HepG2 (cell line): ENCODE results near the gene NR1H3. TPM values are rescaled to one million over a fixed set of nuclear protein-coding genes. Genes with fewer than 3 reads are reported as not detected.

Source experiments
- ATAC-seq: fragments of 200-7000 bp; cut with Tn5 transposase; 3 replicates; pipeline ENCODE4 v1.9.1; 2020; ENCODE audit warnings: mild to moderate bottlenecking, moderate library complexity
- BruUV-seq: library from RNA; stranded (reverse); fragments of 400-500 nt; replicated peaks from 2 replicates; lab custom pipeline; 2021; lab: Mats Ljungman, UMichigan
- CTCF ChIA-PET: fragments of 300-600 bp; formaldehyde crosslinking; extraction: SDS; loops from one replicate; lab custom pipeline; 2021; ENCODE audit warnings: low total read pairs, inconsistent platforms, low intra/inter-chr PET ratio; lab: Yijun Ruan, JAX
- POLR2A ChIA-PET: fragments of 350-600 bp; sonication (Branson Sonifier 250); formaldehyde crosslinking; loops from one replicate; lab custom pipeline; 2020; ENCODE audit warnings: antibody characterized with exemption, inconsistent platforms; lab: Yijun Ruan, JAX
- DNase-seq: peaks from one replicate; pipeline ENCODE4 v3.0.0-alpha.2; 2015; ENCODE audit warnings: low spot score
- FAIRE-seq: peaks from 3 replicates; lab custom pipeline; 2011; peaks lifted over from hg19 to GRCh38; lab: Jason Lieb, UNC
- H2AFZ ChIP-seq: one replicate; pipeline ENCODE4 v1.6.1; 2011; ENCODE audit warnings: low read length, inconsistent platforms
- H3K27ac ChIP-seq: fragments of 300-600 bp; 3 replicates; pipeline ENCODE4 v1.8.0; 2011; ENCODE audit warnings: mixed run types, mild to moderate bottlenecking, mixed read lengths, low read length, inconsistent platforms; ENCODE audit not compliant: insufficient read depth; ENCODE audit errors: extremely low read length
- H3K27me3 ChIP-seq, 2 experiments: fragments of 200-600 bp in 1 of 2; 2 replicates in 1 of 2; 3 replicates in 1 of 2; pipeline versions ENCODE4 v1.6.0 to v1.8.0; 2011; ENCODE audit warnings: low read length in 2 of 2, mild to moderate bottlenecking in 2 of 2, moderate library complexity in 2 of 2, inconsistent platforms in 1 of 2; ENCODE audit not compliant: insufficient read depth in 2 of 2, control insufficient read depth in 1 of 2
- H3K36me3 ChIP-seq, 2 experiments: fragments of 200-600 bp in 1 of 2; replicated peaks in 1 of 2; 2 replicates in 1 of 2; 3 replicates in 1 of 2; pipeline versions ENCODE4 v1.5.1 to v1.8.0; 2011; ENCODE audit warnings: low read length in 2 of 2, inconsistent platforms in 1 of 2; ENCODE audit not compliant: insufficient read depth in 2 of 2, control insufficient read depth in 1 of 2
- H3K4me1 ChIP-seq: 2 replicates; pipeline ENCODE4 v1.5.1; 2012; ENCODE audit warnings: low read length, inconsistent platforms; ENCODE audit not compliant: insufficient read depth
- H3K4me2 ChIP-seq: 2 replicates; pipeline ENCODE4 v1.6.0; 2011; ENCODE audit warnings: low read depth, low read length, inconsistent platforms
- H3K4me3 ChIP-seq, 3 experiments: fragments of 200-600 bp in 1 of 3; sonication (generic), shearing (Covaris generic) in 1 of 3; replicated peaks in 1 of 3; 2 replicates each; pipeline ENCODE4 v1.5.1; 2011 to 2016; ENCODE audit warnings: low read length in 3 of 3, inconsistent platforms in 2 of 3, low read depth in 2 of 3, mild to moderate bottlenecking in 2 of 3, control low read depth in 1 of 3, mixed read lengths in 1 of 3; ENCODE audit not compliant: insufficient read depth in 1 of 3
- H3K79me2 ChIP-seq: one replicate; pipeline ENCODE4 v1.6.1; 2011; ENCODE audit warnings: low read length, inconsistent platforms; ENCODE audit not compliant: insufficient read depth
- H3K9ac ChIP-seq: 2 replicates; pipeline ENCODE4 v1.6.0; 2011; ENCODE audit warnings: mild to moderate bottlenecking, low read depth, low read length, inconsistent platforms; ENCODE audit not compliant: insufficient read depth
- H3K9me3 ChIP-seq: 2 replicates; pipeline ENCODE4 v1.5.1; 2012; ENCODE audit warnings: mild to moderate bottlenecking, low read length
- H4K20me1 ChIP-seq: 2 replicates; pipeline ENCODE4 v1.6.0; 2011; ENCODE audit warnings: inconsistent platforms, mild to moderate bottlenecking, low read length, moderate library complexity; ENCODE audit not compliant: insufficient read depth
- AFF4 ChIP-seq: sonication (generic); formaldehyde crosslinking; IDR thresholded peaks from 2 replicates; pipeline ENCODE4 v1.4.0; 2020; ENCODE audit warnings: missing genetic modification reagents
- ATF1 ChIP-seq: IDR thresholded peaks from 2 replicates; pipeline ENCODE4 v1.6.1; 2016; ENCODE audit warnings: mild to moderate bottlenecking, control low read depth
- FOXC1 ChIP-seq: sonication (generic); formaldehyde crosslinking; IDR thresholded peaks from 2 replicates; pipeline ENCODE4 v1.8.0; 2022; ENCODE audit warnings: mild to moderate bottlenecking, missing genetic modification reagents, borderline replicate concordance
- STAG1 ChIP-seq: sonication (generic); formaldehyde crosslinking; IDR thresholded peaks from 2 replicates; pipeline ENCODE4 v1.4.0; 2020; ENCODE audit warnings: missing genetic modification reagents
- UBTF ChIP-seq: sonication (generic); formaldehyde crosslinking; IDR thresholded peaks from 2 replicates; pipeline ENCODE4 v1.4.0; 2020; ENCODE audit warnings: mild to moderate bottlenecking, missing genetic modification reagents
- ZNF362 ChIP-seq: sonication (generic); formaldehyde crosslinking; IDR thresholded peaks from 2 replicates; pipeline ENCODE4 v1.4.0; 2020; ENCODE audit warnings: missing genetic modification reagents, mild to moderate bottlenecking, borderline replicate concordance
- ZNF567 ChIP-seq: sonication (generic); formaldehyde crosslinking; IDR thresholded peaks from 2 replicates; pipeline ENCODE4 v1.8.1; 2023; ENCODE audit warnings: mild to moderate bottlenecking, missing genetic modification reagents, borderline replicate concordance
- ZNF574 ChIP-seq: sonication (generic); formaldehyde crosslinking; IDR thresholded peaks from 2 replicates; pipeline ENCODE4 v1.4.0; 2020; ENCODE audit warnings: missing genetic modification reagents
- ZNF589 ChIP-seq: sonication (generic); formaldehyde crosslinking; conservative IDR thresholded peaks from 2 replicates; pipeline ENCODE4 v1.8.0; 2022; ENCODE audit warnings: mild to moderate bottlenecking, moderate library complexity, missing genetic modification reagents
- WGBS: methylation state at CpG from one replicate; pipeline ENCODE4 v1.1.6; 2017; ENCODE audit warnings: low lambda C conversion rate; 5-methylcytosine and 5-hydroxymethylcytosine counted together
- in situ Hi-C: cut with HindIII; loops from 2 replicates; pipeline ENCODE4 v1.10.0; 2017; ENCODE audit warnings: low pct_unique_long_range_greater_than_20kb; ENCODE audit not compliant: extremely low pct_ligation_motif_present
- intact Hi-C: fragments of 100-400 bp; cut with micrococcal nuclease; formaldehyde crosslinking; loops from one replicate; pipeline ENCODE4 v1.10.0; 2022; ENCODE audit not compliant: unreplicated experiment
- polyA plus RNA-seq, 8 experiments: library from polyadenylated mRNA; depleted of rRNA in 3 of 8; stranded (reverse) in 7 of 8; unstranded in 1 of 8; fragments of >200 nt; fragmentation: Illumina TruSeq in 4 of 8; extraction: Trizol in 4 of 8; gene quantifications; 2 replicates each; pipeline versions ENCODE4 v1.2.1 to v1.2.3, GENCODE V29; 2011 to 2016; ENCODE audit warnings: low read depth in 4 of 8, missing spikeins in 1 of 8, mixed read lengths in 1 of 8; ENCODE audit not compliant: insufficient read depth in 1 of 8
- total RNA-seq, 5 experiments: library from RNA; depleted of rRNA; stranded (reverse); fragments of >200 nt; fragmentation: Illumina TruSeq; extraction: Trizol; gene quantifications; 2 replicates each; pipeline ENCODE4 v1.2.3, GENCODE V29; 2016; ENCODE audit warnings: low read depth in 1 of 5
- TF ChIP-seq, protein P1 (sequence below), 2 experiments: fragments of 450-650 bp in 1 of 2; sonication (generic) in 1 of 2; formaldehyde crosslinking; IDR thresholded peaks; 2 replicates each; pipeline versions ENCODE4 v1.5.0 to v1.8.0; 2020 to 2022; ENCODE audit warnings: mild to moderate bottlenecking in 1 of 2, missing genetic modification reagents in 1 of 2

Gene NR1H3
- total and polyA plus RNA-seq, 2 of the 13 experiments (the other 11 are each of a cell fraction or from before 2014, with no cell fraction given), result 41.8 to 102 TPM

- Histone ChIP-seq H3K4me1 (peaks cover 55% of the 10 kb centered on the region), H4K20me1 (no peaks in the 10 kb centered on the region), H3K36me3 (peaks cover 1 to 2% of the 10 kb centered on the region in 2 experiments; a peak in 2 of 5 replicates), H3K4me3 (peak overlapping the region in 1 of 3 experiments; percentile 48; a peak in 1 of 6 replicates), H3K27ac (peak overlapping the region; percentile 48), H3K9ac (no peak overlapping the region), H3K27me3 (no peaks in the 10 kb centered on the region), H3K9me3 (no peaks in the 10 kb centered on the region), H3K4me2 (peak overlapping the region; percentile 89), H3K79me2 (peaks cover 5% of the 10 kb centered on the region), H2AFZ (no peak overlapping the region)
- intact Hi-C loops (loop anchor here (1.0 to 2.0 kb wide), 2 partner anchors 82 to 95 kb away; no protein-coding TSS in a partner anchor), in situ Hi-C loops (no loop called here)
- ATAC-seq, result peak; percentile 66
- 63% methylated on average over 4 of the region's 10 CpGs for WGBS
- peak; percentile 50 for FAIRE-seq
- ChIA-PET POLR2A (interaction anchor here (0.6 to 4.3 kb wide), 13 partner anchors 8 to 96 kb away, joined by 3 to 106 read pairs (median 8); partner anchors contain the start of genes ACP2, ARFGAP2, DDB2 and PACSIN3), CTCF (interaction anchor here (1.0 to 4.3 kb wide), 5 partner anchors 17 to 98 kb away, joined by 3 to 27 read pairs (median 7); partner anchors contain the start of gene ARFGAP2)
- DNase-seq, result peak; percentile 46
- no TSS peak for BruUV-seq
- TF ChIP-seq FOXC1 (CRISPR knock-in tag) (0 out of 2 replicates have a peak, but pooled peaks have one; percentile 65), ATF1 (no peak), ZNF574 (no peak), UBTF (peak; percentile 32; the same call in 1 of the 2 replicates), ZNF567 (CRISPR knock-in tag) (0 out of 2 replicates have a peak, but pooled peaks have one; percentile 22), STAG1 (peak; percentile 87), ZNF589 (CRISPR knock-in tag) (no peak), ZNF362 (CRISPR knock-in tag) (no peak), AFF4 (CRISPR knock-in tag) (no peak)
- TF ChIP-seq, protein P1, sequence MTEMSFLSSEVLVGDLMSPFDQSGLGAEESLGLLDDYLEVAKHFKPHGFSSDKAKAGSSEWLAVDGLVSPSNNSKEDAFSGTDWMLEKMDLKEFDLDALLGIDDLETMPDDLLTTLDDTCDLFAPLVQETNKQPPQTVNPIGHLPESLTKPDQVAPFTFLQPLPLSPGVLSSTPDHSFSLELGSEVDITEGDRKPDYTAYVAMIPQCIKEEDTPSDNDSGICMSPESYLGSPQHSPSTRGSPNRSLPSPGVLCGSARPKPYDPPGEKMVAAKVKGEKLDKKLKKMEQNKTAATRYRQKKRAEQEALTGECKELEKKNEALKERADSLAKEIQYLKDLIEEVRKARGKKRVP (CRISPR knock-in tag; IDR thresholded peaks at IDR 0.05), result no peak
Observed at GRCh38 chr11:47259232-47259977, 1.6 kb downstream of the NR1H3 start.
